Retina (tissue), 1 donor: Measurements from ENCODE around the gene COL23A1.
A peak's percentile ranks its signal among the peaks of the same experiment; 100 is the strongest.
"Not testable (repeated sequence)": the region's sequence is repeated elsewhere in the genome, so short reads cannot be mapped to it uniquely, and the experiment has no call there.

Experiments used
- DNase-seq: peaks from one replicate; pipeline ENCODE4 v3.0.0-alpha.2; 2016

The COL23A1 gene

GRCh38 chr5:178372142-178372571 lies 218.0 kb downstream of the COL23A1 start:
- no peak for DNase-seq

- no peak for DNase-seq
Measured at GRCh38 chr5:178371362-178372111, 218.7 kb downstream of the COL23A1 start.

GRCh38 chr5:178370102-178370501 lies 220.1 kb downstream of the COL23A1 start:
- no peak for DNase-seq

- DNase-seq, result not testable (repeated sequence)
Measured at GRCh38 chr5:178369469-178369868, 220.7 kb downstream of the COL23A1 start.

- DNase-seq, result no peak
Measured at GRCh38 chr5:178368716-178369300, 221.4 kb downstream of the COL23A1 start.

GRCh38 chr5:178368274-178368673 lies 221.9 kb downstream of the COL23A1 start:
- DNase-seq, result no peak

- DNase-seq, result no peak
Measured at GRCh38 chr5:178367736-178368120, 222.5 kb downstream of the COL23A1 start.

- DNase-seq, result peak; percentile 43
Measured at GRCh38 chr5:178366998-178367735, 223.0 kb downstream of the COL23A1 start.

- no peak for DNase-seq
Measured at GRCh38 chr5:178365501-178366440, 224.4 kb downstream of the COL23A1 start.

- peak; percentile 1 for DNase-seq
Measured at GRCh38 chr5:178364326-178364675, 225.9 kb downstream of the COL23A1 start.

GRCh38 chr5:178363501-178364325 lies 226.5 kb downstream of the COL23A1 start:
- no peak for DNase-seq

GRCh38 chr5:178361657-178362445 lies 228.3 kb downstream of the COL23A1 start:
- DNase-seq, result no peak

GRCh38 chr5:178360926-178361235 lies 229.3 kb downstream of the COL23A1 start:
- no peak for DNase-seq

- DNase-seq, result no peak
Measured at GRCh38 chr5:178360222-178360925, 229.8 kb downstream of the COL23A1 start.

GRCh38 chr5:178359738-178360137 lies 230.5 kb downstream of the COL23A1 start:
- peak; percentile 60 for DNase-seq

GRCh38 chr5:178357678-178358077 lies 232.5 kb downstream of the COL23A1 start:
- no peak for DNase-seq

- DNase-seq, result peak; percentile 81
Measured at GRCh38 chr5:178357121-178357521, 233.1 kb downstream of the COL23A1 start.

- peak; percentile 68 for DNase-seq
Measured at GRCh38 chr5:178356431-178356872, 233.7 kb downstream of the COL23A1 start.

GRCh38 chr5:178355671-178356070 lies 234.5 kb downstream of the COL23A1 start:
- DNase-seq, result no peak

- no peak for DNase-seq
Measured at GRCh38 chr5:178353461-178353860, 236.7 kb downstream of the COL23A1 start.

- DNase-seq, result no peak
Measured at GRCh38 chr5:178352035-178352349, 238.2 kb downstream of the COL23A1 start.
